H1 (cell line): Measurements from ENCODE around the gene MYRF. TPM values are rescaled to one million over a fixed set of nuclear protein-coding genes. Genes with fewer than 3 reads are reported as not detected.

Experiments used
- CTCF ChIA-PET: fragments of 300-600 bp; sonication (Branson Sonifier 250); formaldehyde crosslinking; loops from one replicate; lab custom pipeline; 2021; ENCODE audit not compliant: partially characterized antibody; lab: Charles Lee
- POLR2A ChIA-PET: fragments of 300-600 bp; sonication (Branson Sonifier 250); formaldehyde crosslinking; loops from one replicate; lab custom pipeline; 2021; ENCODE audit warnings: inconsistent platforms; ENCODE audit not compliant: partially characterized antibody; lab: Charles Lee
- DNase-seq, 2 experiments: peaks; one replicate each; pipeline versions ENCODE4 v3.0.0 to v3.0.0-alpha.2; 2010 to 2022; ENCODE audit warnings: low spot score in 2 of 2, low read depth in 1 of 2, mixed read lengths in 1 of 2
- FAIRE-seq: peaks from 2 replicates; lab custom pipeline; 2011; peaks lifted over from hg19 to GRCh38; lab: Jason Lieb, UNC
- H2AFZ ChIP-seq: 2 replicates; pipeline ENCODE4 v1.8.1; 2012; ENCODE audit warnings: low read length, inconsistent platforms
- H2AK5ac ChIP-seq: 2 replicates; pipeline ENCODE4 v1.6.1; 2013; ENCODE audit warnings: low read depth, low read length
- H2BK120ac ChIP-seq: replicated peaks from 2 replicates; pipeline ENCODE3; 2013; ENCODE audit warnings: low read depth, low read length, inconsistent platforms
- H2BK12ac ChIP-seq: 2 replicates; pipeline ENCODE4 v1.6.1; 2013; ENCODE audit warnings: low read depth, low read length
- H2BK15ac ChIP-seq: 2 replicates; pipeline ENCODE4 v1.6.1; 2013; ENCODE audit warnings: low read length
- H2BK20ac ChIP-seq: 2 replicates; pipeline ENCODE4 v1.6.1; 2013; ENCODE audit warnings: low read length
- H2BK5ac ChIP-seq: 2 replicates; pipeline ENCODE4 v1.6.1; 2013; ENCODE audit warnings: low read depth, low read length
- H3K14ac ChIP-seq: 2 replicates; pipeline ENCODE4 v1.6.1; 2013; ENCODE audit warnings: inconsistent platforms; ENCODE audit not compliant: insufficient read length
- H3K18ac ChIP-seq: 2 replicates; pipeline ENCODE4 v1.6.1; 2013; ENCODE audit warnings: low read length; ENCODE audit errors: extremely low read depth
- H3K23ac ChIP-seq: 2 replicates; pipeline ENCODE4 v1.6.1; 2013; ENCODE audit warnings: inconsistent platforms; ENCODE audit not compliant: insufficient read length
- H3K23me2 ChIP-seq: 2 replicates; pipeline ENCODE4 v1.6.1; 2013; ENCODE audit warnings: low read depth, low read length
- H3K27ac ChIP-seq: 2 replicates; pipeline ENCODE4 v1.6.1; 2011; ENCODE audit warnings: low read depth, low read length, inconsistent platforms
- H3K27me3 ChIP-seq, 4 experiments: replicated peaks in 1 of 4; 1 replicate in 1 of 4; 2 replicates in 3 of 4; pipeline versions ENCODE4 v1.6.1 to v1.8.1; 2011 to 2013; ENCODE audit warnings: low read length in 3 of 4, mild to moderate bottlenecking in 3 of 4, inconsistent platforms in 2 of 4, mixed read lengths in 2 of 4, moderate library complexity in 1 of 4; ENCODE audit not compliant: control insufficient read depth in 3 of 4, insufficient read depth in 3 of 4; ENCODE audit errors: extremely low read depth in 1 of 4
- H3K36me3 ChIP-seq, 4 experiments: 2 replicates each; pipeline versions ENCODE4 v1.6.1 to v1.8.1; 2011 to 2013; ENCODE audit warnings: mild to moderate bottlenecking in 4 of 4, low read length in 3 of 4, moderate library complexity in 2 of 4, control low read depth in 1 of 4, inconsistent platforms in 1 of 4; ENCODE audit not compliant: insufficient read depth in 4 of 4, control insufficient read depth in 2 of 4
- H3K4ac ChIP-seq: replicated peaks from 2 replicates; pipeline ENCODE3; 2013; ENCODE audit warnings: low read length, low read depth, mixed read lengths, inconsistent platforms; ENCODE audit not compliant: insufficient read length
- H3K4me1 ChIP-seq, 4 experiments: replicated peaks in 1 of 4; 1 replicate in 1 of 4; 2 replicates in 3 of 4; pipeline versions ENCODE4 v1.6.1 to v1.8.1; 2011 to 2013; ENCODE audit warnings: low read length in 3 of 4, inconsistent platforms in 2 of 4, mixed read lengths in 1 of 4; ENCODE audit not compliant: insufficient read depth in 4 of 4, control insufficient read depth in 3 of 4
- H3K4me2 ChIP-seq, 2 experiments: 2 replicates each; pipeline versions ENCODE4 v1.6.1 to v1.8.1; 2011 to 2013; ENCODE audit warnings: low read depth in 2 of 2, low read length in 2 of 2, control low read depth in 1 of 2, inconsistent platforms in 1 of 2, mild to moderate bottlenecking in 1 of 2; ENCODE audit not compliant: insufficient read depth in 1 of 2
- H3K4me3 ChIP-seq, 4 experiments: fragments of 200-600, 300-600 bp in 1 of 4; sonication (generic), shearing (Covaris generic), sonication (Bioruptor Twin) in 1 of 4; 2 replicates each; pipeline versions ENCODE4 v1.5.1 to v1.8.1; 2011 to 2016; ENCODE audit warnings: low read length in 4 of 4, low read depth in 3 of 4, control low read depth in 2 of 4, inconsistent platforms in 2 of 4, mild to moderate bottlenecking in 2 of 4, mixed read lengths in 1 of 4, moderate library complexity in 1 of 4; ENCODE audit not compliant: insufficient read depth in 2 of 4; ENCODE audit errors: extremely low read depth in 1 of 4
- H3K56ac ChIP-seq: replicated peaks from 2 replicates; pipeline ENCODE3; 2013; ENCODE audit warnings: low read depth, mild to moderate bottlenecking, mixed read lengths, low read length, inconsistent platforms; ENCODE audit not compliant: insufficient read length
- H3K79me1 ChIP-seq: 2 replicates; pipeline ENCODE4 v1.6.1; 2013; ENCODE audit warnings: low read depth, low read length, control low read depth
- H3K79me2 ChIP-seq, 2 experiments: 2 replicates each; pipeline versions ENCODE4 v1.6.1 to v1.8.1; 2012 to 2013; ENCODE audit warnings: low read length in 2 of 2, mild to moderate bottlenecking in 2 of 2, inconsistent platforms in 1 of 2; ENCODE audit not compliant: insufficient read depth in 2 of 2, control insufficient read depth in 1 of 2
- H3K9ac ChIP-seq, 4 experiments: replicated peaks in 1 of 4; 1 replicate in 1 of 4; 2 replicates in 3 of 4; pipeline versions ENCODE4 v1.6.1 to v1.8.1; 2011 to 2013; ENCODE audit warnings: low read depth in 3 of 4, low read length in 3 of 4, control low read depth in 2 of 4, mild to moderate bottlenecking in 2 of 4, moderate library complexity in 2 of 4, inconsistent platforms in 1 of 4; ENCODE audit errors: extremely low read depth in 1 of 4
- H3K9me3 ChIP-seq, 2 experiments: 2 replicates each; pipeline versions ENCODE4 v1.6.1 to v1.8.1; 2012 to 2013; ENCODE audit warnings: mild to moderate bottlenecking in 2 of 2, moderate library complexity in 2 of 2, control low read depth in 1 of 2, inconsistent platforms in 1 of 2, low read depth in 1 of 2, low read length in 1 of 2, mixed read lengths in 1 of 2; ENCODE audit not compliant: insufficient read depth in 2 of 2
- H4K20me1 ChIP-seq, 2 experiments: replicated peaks in 1 of 2; 2 replicates each; pipeline versions ENCODE3 to v1.8.1; 2011 to 2013; ENCODE audit warnings: inconsistent platforms in 2 of 2, low read length in 2 of 2, mild to moderate bottlenecking in 1 of 2; ENCODE audit not compliant: insufficient read depth in 2 of 2, control insufficient read depth in 1 of 2
- H4K5ac ChIP-seq: 2 replicates; pipeline ENCODE4 v1.6.1; 2013; ENCODE audit warnings: low read length, low read depth, mixed read lengths, inconsistent platforms; ENCODE audit not compliant: insufficient read length
- H4K8ac ChIP-seq: 2 replicates; pipeline ENCODE4 v1.8.0; 2013; ENCODE audit warnings: mild to moderate bottlenecking, moderate library complexity, low read length, inconsistent platforms; ENCODE audit not compliant: insufficient read depth; ENCODE audit errors: extremely low read depth
- H4K91ac ChIP-seq: replicated peaks from 2 replicates; pipeline ENCODE3; 2013; ENCODE audit warnings: low read length, mixed read lengths, inconsistent platforms; ENCODE audit not compliant: insufficient read length
- BACH1 ChIP-seq: IDR thresholded peaks from 2 replicates; pipeline ENCODE4 v1.6.1; 2012; ENCODE audit warnings: low read length, improper control_type of control experiment
- HDAC6 ChIP-seq: IDR thresholded peaks from one replicate; pipeline ENCODE4 v1.7.1; 2012; ENCODE audit warnings: low read depth, mild to moderate bottlenecking, inconsistent platforms, low read length, moderate library complexity
- POLR2AphosphoS5 ChIP-seq: IDR thresholded peaks from 2 replicates; pipeline ENCODE4 v1.6.1; 2011; ENCODE audit warnings: low read depth, low read length
- WGBS, 2 experiments: shearing (Covaris generic) in 1 of 2; methylation state at CpG; one replicate each; pipeline versions ENCODE4 v1.1.6 to v1.1.7; 2013 to 2015; ENCODE audit warnings: low lambda C conversion rate in 2 of 2, mixed read lengths in 2 of 2, inconsistent platforms in 1 of 2, low coverage in 1 of 2, missing lambda C conversion rate in 1 of 2; ENCODE audit not compliant: insufficient replicate concordance in 2 of 2, insufficient coverage in 1 of 2, insufficient read length in 1 of 2; ENCODE audit errors: extremely low coverage in 1 of 2, missing lambda C conversion rate in 1 of 2; 5-methylcytosine and 5-hydroxymethylcytosine counted together
- polyA plus RNA-seq, 7 experiments: library from polyadenylated mRNA; depleted of rRNA in 3 of 7; stranded (reverse) in 5 of 7; unstranded in 2 of 7; fragments of >200 nt in 5 of 7; fragments of 200-250 nt in 2 of 7; gene quantifications; 1 replicate in 5 of 7; 2 replicates in 1 of 7; 4 replicates in 1 of 7; pipeline versions ENCODE4 v1.2.1 to v1.2.3, GENCODE V29; 2011 to 2013; ENCODE audit warnings: missing spikeins in 2 of 7, mixed read lengths in 2 of 7
- total RNA-seq: library from RNA; stranded (reverse); fragmentation: NEBNext Ultra II Directional; extraction: Animal tissue kit (Norgen Biotek cat#: 25700); gene quantifications from 2 replicates; pipeline ENCODE4 v1.2.1, GENCODE V29; 2021

MYRF gene
- total and polyA plus RNA-seq, 2 of the 8 experiments (the other 6 are each of a cell fraction or from before 2014, with no cell fraction given), result 6.0 to 6.1 TPM

DNA sequence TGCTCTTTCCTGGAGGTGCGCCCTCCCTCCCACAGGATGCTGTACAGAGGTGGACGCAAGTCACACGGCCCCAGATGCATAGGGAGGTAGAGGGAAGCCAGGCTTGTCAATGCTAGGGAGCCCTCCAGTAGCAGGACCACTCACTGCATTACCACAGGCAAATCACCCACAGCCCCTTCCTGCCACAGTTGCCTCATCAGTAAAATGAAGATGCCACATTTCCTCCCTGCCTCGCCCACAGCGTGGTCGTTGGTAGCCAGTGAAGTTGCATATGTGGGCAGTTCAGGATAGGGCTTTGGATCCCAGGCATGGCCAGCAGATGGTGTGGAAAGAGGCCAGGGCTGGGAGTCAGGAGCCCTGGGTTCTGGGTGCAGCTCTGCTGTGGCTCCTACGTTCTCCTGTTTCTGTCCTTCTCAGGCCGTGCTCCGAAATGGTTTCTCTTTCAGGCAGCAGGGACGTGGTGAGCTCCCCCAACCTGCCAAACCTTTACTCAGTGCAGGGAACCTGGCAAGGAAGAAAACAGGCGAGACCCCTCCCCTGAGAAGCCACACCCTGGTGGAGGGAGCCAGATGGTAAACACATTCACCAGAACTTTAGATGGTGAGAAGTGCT, 49.6 kb upstream of the MYRF start:
- 85% methylated on average over 11 of the region's 11 CpGs; no CpG with 5 or more reads in 1 of the 2 experiments for WGBS, 2 experiments
- CTCF ChIA-PET, result interaction anchor here (0.8 to 3.4 kb wide), 13 partner anchors 10 to 64 kb away, joined by 3 to 15 read pairs (median 4); no protein-coding TSS in a partner anchor
- POLR2A ChIA-PET, result no interaction called here
- H3K36me3 ChIP-seq, result no peaks in the 10 kb centered on the region
- peaks cover 0 to 7% (median 2%) of the 10 kb centered on the region in 4 experiments; a peak in 4 of 7 replicates for H3K4me1 ChIP-seq
- H4K5ac ChIP-seq, result no peak overlapping the region
- H2BK5ac ChIP-seq, result no peak overlapping the region
- no peaks in the 10 kb centered on the region for H3K79me2 ChIP-seq
- no peak overlapping the region for H2BK120ac ChIP-seq
- no peaks in the 10 kb centered on the region; a peak in 1 of 7 replicates for H3K27me3 ChIP-seq
- no peak overlapping the region for H2AFZ ChIP-seq
- no peaks in the 10 kb centered on the region for H3K79me1 ChIP-seq
- H3K23me2 ChIP-seq, result peaks cover 2% of the 10 kb centered on the region; the same call in 1 of the 2 replicates
- H3K9me3 ChIP-seq, result no peaks in the 10 kb centered on the region
- peak overlapping the region; percentile 5 for H4K91ac ChIP-seq
- peak overlapping the region; percentile 12; the same call in 1 of the 2 replicates for H2BK12ac ChIP-seq
- H2AK5ac ChIP-seq, result no peak overlapping the region
- no peak overlapping the region for H3K27ac ChIP-seq
- no peak overlapping the region for H3K4ac ChIP-seq
- no peak overlapping the region for H3K56ac ChIP-seq
- H2BK15ac ChIP-seq, result 0 out of 2 replicates have a peak overlapping the region, but pooled peaks have one; percentile 36
- DNase-seq (no peak), FAIRE-seq (no peak)
- H3K18ac ChIP-seq, result peak overlapping the region; percentile 4; the same call in 1 of the 2 replicates
- H3K9ac ChIP-seq, result no peak overlapping the region
- H4K8ac ChIP-seq, result no peak overlapping the region
- no peak overlapping the region for H3K23ac ChIP-seq
- H2BK20ac ChIP-seq, result no peak overlapping the region
- H3K4me2 ChIP-seq, result no peak overlapping the region
- no peak overlapping the region for H3K4me3 ChIP-seq
- no peaks in the 10 kb centered on the region for H4K20me1 ChIP-seq
- no peak overlapping the region for H3K14ac ChIP-seq
- no peak for TF ChIP-seq HDAC6
- TF ChIP-seq BACH1, result no peak
- no peak for TF ChIP-seq POLR2AphosphoS5
